Measurements from ENCODE around the gene LARP1B.
"Not testable (repeated sequence)": the region's sequence is repeated elsewhere in the genome, so short reads cannot be mapped to it uniquely, and the experiment has no call there.

DNA sequence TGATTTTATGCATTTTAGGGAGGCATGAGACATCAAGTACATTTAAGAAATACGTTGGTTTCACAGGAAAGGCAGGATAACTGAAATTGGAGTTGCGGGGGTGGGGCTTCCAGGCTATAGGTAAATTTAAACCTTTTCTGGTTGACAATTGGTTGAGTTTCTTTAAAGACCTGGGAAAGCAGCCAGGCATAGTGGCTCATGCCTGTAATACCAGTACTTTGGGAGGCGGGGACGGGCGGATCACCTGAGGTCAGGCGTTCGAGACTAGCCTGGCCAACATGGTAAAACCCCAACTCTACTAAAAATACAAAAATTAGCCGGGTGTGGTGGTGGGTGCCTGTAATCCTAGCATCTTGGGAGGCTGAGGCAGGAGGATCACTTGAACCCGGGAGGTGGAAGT, 6.2 kb upstream of the LARP1B start:
- TF ChIP-seq CTCF (conservative IDR thresholded peaks at IDR 0.05 in 1 of 2, IDR thresholded peaks at IDR 0.05 in 1 of 2; ENCODE audit: extremely low read depth in 1 of 2, insufficient read depth in 1 of 2, low read depth in 1 of 2, low read length in 2 of 2); EZH2 (IDR thresholded peaks at IDR 0.05; ENCODE audit: borderline replicate concordance, low read length): not testable (repeated sequence)
